NB4 (cell line): Measurements from ENCODE around the gene TLCD3B.

Experiments
- MYC ChIP-seq: IDR thresholded peaks from 2 replicates; pipeline ENCODE4 v1.6.1; 2011; ENCODE audit warnings: low read depth, low read length
- POLR2A ChIP-seq: IDR thresholded peaks from 2 replicates; pipeline ENCODE4 v1.6.1; 2011; ENCODE audit warnings: mild to moderate bottlenecking; ENCODE audit not compliant: insufficient read length; ENCODE audit errors: extremely low read depth
- TF ChIP-seq, protein P1 (sequence below): IDR thresholded peaks from one replicate; pipeline ENCODE4 v1.5.1; 2012; ENCODE audit warnings: low read depth, low read length
- TF ChIP-seq, protein P2 (sequence below): IDR thresholded peaks from 2 replicates; pipeline ENCODE4 v1.6.1; 2011; ENCODE audit warnings: low read depth, low read length

DNA sequence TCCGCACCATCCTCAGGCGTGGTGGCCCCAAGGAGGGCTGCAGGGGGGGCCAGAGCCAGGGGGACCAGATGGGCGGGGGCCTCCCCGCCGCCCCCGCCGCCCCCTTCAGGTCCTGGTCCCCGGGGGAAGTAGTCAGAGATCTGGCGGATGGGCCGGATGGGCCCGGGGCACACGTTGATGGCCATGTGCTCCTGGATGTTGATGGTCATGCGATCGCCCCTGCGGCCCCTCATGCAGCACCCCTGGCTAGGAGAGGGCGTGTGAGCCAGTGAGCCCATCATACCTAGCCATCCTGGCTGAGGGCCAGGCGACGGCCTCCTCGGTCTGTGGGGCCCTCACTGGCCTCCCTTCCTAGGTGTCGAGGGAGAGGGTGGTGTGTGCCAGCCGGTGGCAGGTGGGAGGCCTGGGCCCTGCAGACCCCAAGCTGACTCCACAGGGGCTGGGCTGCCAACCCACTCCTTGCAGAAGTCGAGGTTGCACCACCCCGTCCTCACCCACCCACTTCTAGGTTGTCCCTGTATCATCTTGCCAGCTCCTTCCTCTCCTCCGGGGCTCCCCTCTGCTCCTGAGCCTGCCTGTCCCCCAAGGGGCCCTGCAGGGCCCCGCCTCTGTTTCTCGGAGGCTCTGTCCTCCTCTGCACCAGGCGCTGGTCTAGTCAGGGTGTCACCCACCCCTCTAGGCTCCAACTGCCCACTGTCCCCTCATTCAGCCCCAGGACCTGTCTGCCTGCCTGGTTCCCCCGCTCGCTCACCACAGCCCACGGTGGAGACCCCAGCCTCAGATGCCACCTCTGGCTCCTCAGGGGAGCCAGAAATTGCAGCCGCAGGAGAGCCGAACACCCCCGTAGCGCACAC lies 20.9 kb downstream of the TLCD3B start:
- TF ChIP-seq, protein P1, sequence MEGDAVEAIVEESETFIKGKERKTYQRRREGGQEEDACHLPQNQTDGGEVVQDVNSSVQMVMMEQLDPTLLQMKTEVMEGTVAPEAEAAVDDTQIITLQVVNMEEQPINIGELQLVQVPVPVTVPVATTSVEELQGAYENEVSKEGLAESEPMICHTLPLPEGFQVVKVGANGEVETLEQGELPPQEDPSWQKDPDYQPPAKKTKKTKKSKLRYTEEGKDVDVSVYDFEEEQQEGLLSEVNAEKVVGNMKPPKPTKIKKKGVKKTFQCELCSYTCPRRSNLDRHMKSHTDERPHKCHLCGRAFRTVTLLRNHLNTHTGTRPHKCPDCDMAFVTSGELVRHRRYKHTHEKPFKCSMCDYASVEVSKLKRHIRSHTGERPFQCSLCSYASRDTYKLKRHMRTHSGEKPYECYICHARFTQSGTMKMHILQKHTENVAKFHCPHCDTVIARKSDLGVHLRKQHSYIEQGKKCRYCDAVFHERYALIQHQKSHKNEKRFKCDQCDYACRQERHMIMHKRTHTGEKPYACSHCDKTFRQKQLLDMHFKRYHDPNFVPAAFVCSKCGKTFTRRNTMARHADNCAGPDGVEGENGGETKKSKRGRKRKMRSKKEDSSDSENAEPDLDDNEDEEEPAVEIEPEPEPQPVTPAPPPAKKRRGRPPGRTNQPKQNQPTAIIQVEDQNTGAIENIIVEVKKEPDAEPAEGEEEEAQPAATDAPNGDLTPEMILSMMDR: no peak
- TF ChIP-seq POLR2A (no peak), MYC (no peak)
- TF ChIP-seq, protein P2, sequence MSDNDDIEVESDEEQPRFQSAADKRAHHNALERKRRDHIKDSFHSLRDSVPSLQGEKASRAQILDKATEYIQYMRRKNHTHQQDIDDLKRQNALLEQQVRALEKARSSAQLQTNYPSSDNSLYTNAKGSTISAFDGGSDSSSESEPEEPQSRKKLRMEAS: no peak
